Ishikawa (cell line): ENCODE results near the gene GSTM4.
A peak's percentile ranks its signal among the peaks of the same experiment; 100 is the strongest.

Source experiments
- CEBPB ChIP-seq: IDR thresholded peaks from 2 replicates; pipeline ENCODE4 v1.6.1; 2012
- CREB1 ChIP-seq: IDR thresholded peaks from 2 replicates; pipeline ENCODE4 v1.6.1; 2012; ENCODE audit warnings: low read depth
- EGR1 ChIP-seq: IDR thresholded peaks from 2 replicates; pipeline ENCODE4 v1.6.1; 2012
- EP300 ChIP-seq: IDR thresholded peaks from 2 replicates; pipeline ENCODE4 v1.6.1; 2012; ENCODE audit warnings: borderline replicate concordance
- FOXM1 ChIP-seq: IDR thresholded peaks from 2 replicates; pipeline ENCODE4 v1.6.1; 2012; ENCODE audit warnings: low read depth, borderline replicate concordance
- NFIC ChIP-seq: IDR thresholded peaks from 2 replicates; pipeline ENCODE4 v1.6.1; 2012
- RAD21 ChIP-seq: IDR thresholded peaks from 2 replicates; pipeline ENCODE4 v1.6.1; 2012; ENCODE audit warnings: low read depth
- TAF1 ChIP-seq: IDR thresholded peaks from 2 replicates; pipeline ENCODE4 v1.6.1; 2012; ENCODE audit warnings: low read depth, mild to moderate bottlenecking
- TCF12 ChIP-seq: IDR thresholded peaks from 2 replicates; pipeline ENCODE4 v1.6.1; 2012; ENCODE audit warnings: low read depth
- TEAD4 ChIP-seq: IDR thresholded peaks from 2 replicates; pipeline ENCODE4 v1.6.1; 2012
- USF1 ChIP-seq: IDR thresholded peaks from 2 replicates; pipeline ENCODE4 v1.6.1; 2012
- YY1 ChIP-seq: IDR thresholded peaks from 2 replicates; pipeline ENCODE4 v1.6.1; 2012; ENCODE audit warnings: low read depth
- ZBTB7A ChIP-seq: IDR thresholded peaks from 2 replicates; pipeline ENCODE4 v1.6.1; 2012; ENCODE audit warnings: low read depth
- TF ChIP-seq, protein P1 (sequence below): IDR thresholded peaks from 2 replicates; pipeline ENCODE4 v1.6.1; 2012
- TF ChIP-seq, protein P2 (sequence below): IDR thresholded peaks from 2 replicates; pipeline ENCODE4 v1.6.1; 2012; ENCODE audit warnings: low read depth, mild to moderate bottlenecking

GSTM4 gene

GRCh38 chr1:109628540-109629321 lies 27.2 kb upstream of the GSTM4 start:
- TF ChIP-seq EP300 = 0 out of 2 replicates have a peak, but pooled peaks have one; percentile 14
- TF ChIP-seq, protein P1, sequence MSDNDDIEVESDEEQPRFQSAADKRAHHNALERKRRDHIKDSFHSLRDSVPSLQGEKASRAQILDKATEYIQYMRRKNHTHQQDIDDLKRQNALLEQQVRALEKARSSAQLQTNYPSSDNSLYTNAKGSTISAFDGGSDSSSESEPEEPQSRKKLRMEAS = 0 out of 2 replicates have a peak, but pooled peaks have one; percentile 2
- no peak for TF ChIP-seq FOXM1

- TF ChIP-seq ZBTB7A (no peak), CEBPB (no peak), NFIC (no peak), EP300 (no peak), RAD21 (no peak), FOXM1 (no peak), CREB1 (no peak), TCF12 (no peak), TEAD4 (no peak), TAF1 (no peak), YY1 (no peak), EGR1 (no peak), USF1 (no peak)
- TF ChIP-seq, protein P1 = no peak
- TF ChIP-seq, protein P2, sequence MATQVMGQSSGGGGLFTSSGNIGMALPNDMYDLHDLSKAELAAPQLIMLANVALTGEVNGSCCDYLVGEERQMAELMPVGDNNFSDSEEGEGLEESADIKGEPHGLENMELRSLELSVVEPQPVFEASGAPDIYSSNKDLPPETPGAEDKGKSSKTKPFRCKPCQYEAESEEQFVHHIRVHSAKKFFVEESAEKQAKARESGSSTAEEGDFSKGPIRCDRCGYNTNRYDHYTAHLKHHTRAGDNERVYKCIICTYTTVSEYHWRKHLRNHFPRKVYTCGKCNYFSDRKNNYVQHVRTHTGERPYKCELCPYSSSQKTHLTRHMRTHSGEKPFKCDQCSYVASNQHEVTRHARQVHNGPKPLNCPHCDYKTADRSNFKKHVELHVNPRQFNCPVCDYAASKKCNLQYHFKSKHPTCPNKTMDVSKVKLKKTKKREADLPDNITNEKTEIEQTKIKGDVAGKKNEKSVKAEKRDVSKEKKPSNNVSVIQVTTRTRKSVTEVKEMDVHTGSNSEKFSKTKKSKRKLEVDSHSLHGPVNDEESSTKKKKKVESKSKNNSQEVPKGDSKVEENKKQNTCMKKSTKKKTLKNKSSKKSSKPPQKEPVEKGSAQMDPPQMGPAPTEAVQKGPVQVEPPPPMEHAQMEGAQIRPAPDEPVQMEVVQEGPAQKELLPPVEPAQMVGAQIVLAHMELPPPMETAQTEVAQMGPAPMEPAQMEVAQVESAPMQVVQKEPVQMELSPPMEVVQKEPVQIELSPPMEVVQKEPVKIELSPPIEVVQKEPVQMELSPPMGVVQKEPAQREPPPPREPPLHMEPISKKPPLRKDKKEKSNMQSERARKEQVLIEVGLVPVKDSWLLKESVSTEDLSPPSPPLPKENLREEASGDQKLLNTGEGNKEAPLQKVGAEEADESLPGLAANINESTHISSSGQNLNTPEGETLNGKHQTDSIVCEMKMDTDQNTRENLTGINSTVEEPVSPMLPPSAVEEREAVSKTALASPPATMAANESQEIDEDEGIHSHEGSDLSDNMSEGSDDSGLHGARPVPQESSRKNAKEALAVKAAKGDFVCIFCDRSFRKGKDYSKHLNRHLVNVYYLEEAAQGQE = no peak
Measured at GRCh38 chr1:109629372-109630030, 26.4 kb upstream of the GSTM4 start.

DNA sequence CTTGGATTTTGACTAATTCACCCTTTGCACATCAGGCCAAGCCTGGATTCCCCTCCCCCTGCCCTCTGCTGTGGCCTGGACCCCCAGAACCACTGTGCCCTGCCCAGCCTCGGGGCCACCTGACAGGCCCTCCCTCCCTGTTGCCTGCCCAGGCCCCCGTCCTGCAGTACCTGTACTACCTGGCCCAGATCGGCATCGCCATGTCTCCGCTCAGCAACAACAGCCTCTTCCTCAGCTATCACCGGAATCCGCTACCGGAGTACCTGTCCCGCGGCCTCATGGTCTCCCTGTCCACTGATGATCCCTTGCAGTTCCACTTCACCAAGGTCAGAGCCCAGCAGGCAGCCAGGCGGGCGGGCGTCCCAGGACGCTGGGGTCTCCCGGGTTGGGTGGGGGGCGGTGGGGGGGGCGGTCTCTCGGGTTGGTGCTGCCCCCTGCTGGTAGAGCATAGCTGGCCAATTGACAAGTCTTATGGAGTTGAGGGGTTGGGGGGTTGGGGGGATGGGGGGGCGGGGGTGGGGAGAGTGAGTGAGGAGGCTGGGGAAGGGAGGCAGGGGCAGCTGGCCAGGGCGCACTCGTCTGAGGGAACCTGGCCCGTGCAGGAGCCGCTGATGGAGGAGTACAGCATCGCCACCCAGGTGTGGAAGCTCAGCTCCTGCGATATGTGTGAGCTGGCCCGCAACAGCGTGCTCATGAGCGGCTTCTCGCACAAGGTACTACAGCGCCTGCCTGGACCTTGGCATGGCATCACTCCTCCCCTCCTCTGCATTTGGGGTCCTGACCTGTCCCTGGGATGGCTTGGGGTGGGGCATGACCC lies 25.6 kb upstream of the GSTM4 start:
- no peak for TF ChIP-seq CEBPB
- TF ChIP-seq EP300 = no peak
- TF ChIP-seq RAD21 = peak; percentile 34
- TF ChIP-seq TEAD4 = no peak
- TF ChIP-seq NFIC = no peak
- no peak for TF ChIP-seq CREB1
- TF ChIP-seq USF1 = no peak
- TF ChIP-seq ZBTB7A = peak; percentile 63; the same call in 1 of the 2 replicates
- TF ChIP-seq TAF1 = no peak
- TF ChIP-seq TCF12 = no peak
- TF ChIP-seq, protein P1 = no peak
- TF ChIP-seq FOXM1 = no peak
- TF ChIP-seq YY1 = no peak
- TF ChIP-seq, protein P2 = no peak

- TF ChIP-seq TCF12 (no peak), EGR1 (no peak), ZBTB7A (no peak), RAD21 (no peak), USF1 (no peak), TAF1 (no peak), NFIC (no peak)
- TF ChIP-seq, protein P1 = no peak
Measured at GRCh38 chr1:109630898-109631512, 24.9 kb upstream of the GSTM4 start.
